SK-MEL-5 (cell line): ENCODE results near the gene GOLGA6A. TPM values are rescaled to one million over a fixed set of nuclear protein-coding genes. Genes with fewer than 3 reads are reported as not detected.
A peak's percentile ranks its signal among the peaks of the same experiment; 100 is the strongest.

ENCODE experiments used
- DNase-seq: peaks from one replicate; pipeline ENCODE4 v3.0.0-alpha.2; 2016; ENCODE audit warnings: low read depth, low spot score
- in situ Hi-C: cut with HindIII; loops from 2 replicates; pipeline ENCODE4 v1.10.0; 2016; ENCODE audit warnings: low sequenced_read_pairs, high pct_unique_total_duplicates, low pct_unique_long_range_greater_than_20kb
- total RNA-seq: library from RNA; depleted of rRNA; stranded (reverse); fragments of >200 nt; shearing (Covaris generic); gene quantifications from 2 replicates; pipeline ENCODE4 v1.2.3, GENCODE V29; 2014

The GOLGA6A gene
- total RNA-seq, 1 experiment from 2014 or later = not detected

DNA sequence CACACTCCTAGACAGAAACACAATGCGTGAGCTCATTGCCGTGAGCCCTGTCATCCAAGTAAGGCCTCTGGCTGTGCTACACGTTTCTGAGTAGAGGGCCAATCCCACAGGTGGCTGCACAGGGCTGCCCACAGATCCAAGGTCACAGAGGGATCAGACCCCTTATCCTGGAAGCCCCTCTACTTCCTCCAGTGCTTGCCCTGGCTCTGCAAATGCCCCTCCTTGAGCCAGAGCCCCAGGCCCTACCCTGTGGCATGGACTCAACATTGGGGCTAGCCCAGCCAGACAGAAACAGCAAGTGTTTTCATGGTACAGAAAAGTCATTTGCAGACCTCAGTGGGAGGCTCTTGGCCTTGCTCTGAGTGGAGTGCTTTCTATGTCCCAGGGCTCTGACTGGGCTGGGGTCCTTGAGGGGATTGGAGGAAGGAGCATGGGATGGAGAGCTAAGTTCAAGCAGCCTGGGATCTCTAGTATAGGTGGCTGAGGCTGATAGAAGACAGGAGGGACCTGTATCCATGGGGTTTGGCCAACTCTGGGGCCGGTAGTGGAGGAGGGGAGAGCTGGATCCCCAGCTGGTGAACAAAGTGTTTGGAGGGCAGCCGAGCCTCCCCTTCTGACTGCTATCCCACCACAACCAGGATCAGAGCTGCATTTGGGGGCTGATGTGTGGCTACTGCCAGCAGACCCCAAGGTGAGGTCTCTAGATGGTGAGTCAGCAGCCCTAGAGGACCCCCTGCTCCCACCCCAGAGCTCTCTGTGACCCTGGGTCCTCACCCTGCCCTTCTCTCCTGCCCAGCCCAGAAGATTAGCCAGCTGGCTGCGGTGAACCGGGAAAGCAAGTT lies 38.7 kb downstream of the GOLGA6A start:
- no peak for DNase-seq
- in situ Hi-C loops = no loop called here

- no peak for DNase-seq
- in situ Hi-C loops = no loop called here
These were observed 39.5 kb downstream of the GOLGA6A start for GRCh38 chr15:74042603-74043424.

- no peak for DNase-seq
- in situ Hi-C loops = no loop called here
These were observed 40.4 kb downstream of the GOLGA6A start for GRCh38 chr15:74041777-74042435.

GRCh38 chr15:74041311-74041756 lies 41.0 kb downstream of the GOLGA6A start:
- DNase-seq = no peak
- in situ Hi-C loops = no loop called here

DNA sequence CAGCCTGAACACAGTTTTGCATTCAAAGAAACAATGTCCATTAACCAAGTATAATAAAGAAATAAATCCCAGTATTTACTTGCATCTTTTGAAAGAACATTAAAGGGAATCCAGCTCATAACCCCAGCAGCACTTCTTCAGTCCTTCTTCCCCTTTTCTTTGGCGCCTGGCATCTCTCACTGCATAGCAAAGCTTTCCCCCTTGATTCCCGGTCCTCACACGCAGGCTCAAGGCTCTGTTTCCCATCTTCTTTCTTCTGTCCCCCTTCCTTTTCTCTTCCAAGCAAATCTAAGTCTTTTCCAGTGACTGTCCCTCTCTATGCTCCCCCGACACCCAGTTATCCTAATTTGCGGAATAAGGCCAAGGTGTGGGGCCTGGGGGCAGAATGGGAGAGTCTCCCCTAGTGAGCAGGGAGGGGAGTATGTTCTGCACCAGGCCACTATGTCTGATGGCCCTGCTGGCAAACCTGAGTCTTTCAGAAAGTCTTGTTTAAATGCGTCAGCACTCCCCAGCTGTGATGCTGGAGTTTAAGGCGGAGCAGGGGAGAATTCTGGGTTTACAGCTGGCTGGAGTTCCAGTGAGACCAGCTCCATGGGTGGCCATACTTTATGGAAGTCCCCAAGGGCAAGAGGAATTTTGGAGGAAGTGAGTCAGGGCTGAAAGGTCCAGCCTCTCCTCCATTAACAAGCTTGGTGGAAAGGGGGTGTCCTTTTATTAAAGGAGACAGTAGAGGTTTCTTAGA lies 42.1 kb downstream of the GOLGA6A start:
- in situ Hi-C loops = no loop called here

DNA sequence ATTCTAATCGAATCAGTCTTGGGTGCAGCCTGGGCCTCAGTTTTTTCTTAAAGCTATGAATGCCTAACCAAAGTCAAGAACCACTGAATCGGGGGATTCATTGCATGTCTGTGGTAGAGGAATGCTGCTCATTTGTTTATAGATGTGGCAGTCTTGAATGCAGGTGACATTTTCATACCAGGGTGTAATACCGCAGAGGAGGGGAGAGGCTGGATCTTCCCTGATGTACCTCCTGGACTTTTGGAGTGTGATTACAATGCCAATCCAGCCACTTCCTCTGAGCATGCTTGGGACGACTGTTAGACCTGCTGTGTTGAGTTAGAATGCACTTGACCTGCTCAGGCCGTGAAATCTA lies 42.7 kb downstream of the GOLGA6A start:
- no peak for DNase-seq

More for the DNA sequence above, 42.1 kb downstream of the GOLGA6A start:
- DNase-seq = no peak

GRCh38 chr15:74038707-74039655 lies 43.4 kb downstream of the GOLGA6A start:
- in situ Hi-C loops = no loop called here

More for the DNA sequence above, 42.7 kb downstream of the GOLGA6A start:
- in situ Hi-C loops = no loop called here

GRCh38 chr15:74037171-74038117 lies 44.9 kb downstream of the GOLGA6A start:
- in situ Hi-C loops = no loop called here
- no peak for DNase-seq

More at GRCh38 chr15:74038707-74039655, 43.4 kb downstream of the GOLGA6A start:
- no peak for DNase-seq

- DNase-seq = peak; percentile 78
- in situ Hi-C loops = no loop called here
These were observed 45.8 kb downstream of the GOLGA6A start for GRCh38 chr15:74036271-74037170.

DNA sequence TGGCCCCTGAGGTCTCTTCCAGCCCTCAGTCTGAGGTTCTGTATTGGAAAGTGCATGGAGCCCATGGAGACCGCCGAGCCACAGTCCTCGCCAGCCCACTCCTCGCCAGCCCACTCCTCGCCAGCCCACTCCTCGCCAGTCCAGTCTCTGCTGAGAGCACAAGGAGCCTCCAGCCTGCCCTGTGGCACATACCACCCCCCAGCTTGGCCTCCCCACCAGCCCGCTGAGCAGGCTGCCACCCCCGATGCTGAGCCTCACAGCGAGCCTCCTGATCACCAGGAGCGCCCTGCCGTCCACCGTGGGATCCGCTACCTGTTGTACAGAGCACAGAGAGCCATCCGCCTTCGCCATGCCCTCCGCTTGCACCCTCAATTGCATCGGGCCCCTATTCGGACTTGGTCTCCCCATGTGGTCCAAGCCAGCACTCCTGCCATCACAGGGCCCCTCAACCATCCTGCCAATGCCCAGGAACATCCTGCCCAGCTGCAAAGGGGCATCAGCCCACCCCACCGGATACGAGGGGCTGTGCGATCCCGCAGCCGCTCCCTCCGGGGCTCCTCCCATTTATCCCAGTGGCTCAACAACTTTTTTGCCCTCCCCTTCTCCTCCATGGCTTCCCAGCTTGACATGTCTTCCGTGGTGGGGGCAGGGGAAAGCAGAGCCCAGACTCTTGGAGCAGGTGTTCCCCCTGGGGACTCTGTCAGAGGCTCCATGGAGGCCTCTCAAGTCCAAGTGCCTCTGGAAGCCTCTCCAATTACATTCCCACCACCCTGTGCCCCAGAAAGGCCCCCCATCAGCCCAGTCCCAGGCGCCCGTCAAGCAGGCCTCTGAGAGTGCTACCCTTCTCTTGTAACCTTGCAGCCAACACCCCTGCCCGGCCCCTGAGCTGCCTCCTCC lies 47.0 kb downstream of the GOLGA6A start:
- in situ Hi-C loops = no loop called here

DNA sequence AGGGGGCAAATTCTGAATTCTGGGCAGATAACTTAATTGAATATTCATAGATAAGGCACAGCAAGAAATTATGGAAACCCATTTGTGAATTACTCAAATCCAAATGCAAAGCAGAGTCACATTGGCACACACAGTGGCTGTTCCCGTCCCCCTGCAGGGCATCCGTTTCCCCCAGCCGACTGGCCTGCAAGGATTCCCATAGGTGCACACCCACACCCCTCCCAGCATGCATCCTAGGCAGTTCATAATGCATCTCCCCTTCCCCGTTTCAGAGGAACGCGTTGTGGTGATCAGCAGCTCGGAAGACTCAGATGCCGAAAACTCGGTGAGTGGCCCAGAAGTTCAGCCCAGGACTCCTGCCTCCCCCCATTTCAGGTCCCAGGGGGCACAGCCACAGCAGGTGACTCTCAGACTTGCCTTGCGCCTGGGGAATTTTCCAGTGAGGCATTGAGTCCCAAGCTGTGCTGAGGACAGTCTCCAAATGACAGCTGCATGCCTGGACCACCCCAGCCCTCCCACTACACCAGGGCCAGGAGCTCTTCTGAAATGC lies 48.1 kb downstream of the GOLGA6A start:
- DNase-seq = no peak
- in situ Hi-C loops = no loop called here

More for the DNA sequence above, 47.0 kb downstream of the GOLGA6A start:
- no peak for DNase-seq

- no peak for DNase-seq
- in situ Hi-C loops = no loop called here
These were observed 49.5 kb downstream of the GOLGA6A start for GRCh38 chr15:74032606-74033561.
